Mammary epithelial cell (primary cell): ENCODE measurements around the gene ICOSLG.
"Not testable (repeated sequence)": the region's sequence is repeated elsewhere in the genome, so short reads cannot be mapped to it uniquely, and the experiment has no call there.

Experiments used
- CTCF ChIP-seq, 2 donors: IDR thresholded peaks in 1 of 2; conservative IDR thresholded peaks in 1 of 2; 2 replicates each; pipeline ENCODE4 v1.5.1; 2011 to 2012; ENCODE audit warnings: inconsistent platforms in 2 of 2, low read length in 2 of 2, mild to moderate bottlenecking in 2 of 2, control low read depth in 1 of 2, low read depth in 1 of 2; ENCODE audit not compliant: insufficient read depth in 1 of 2; ENCODE audit errors: extremely low read depth in 1 of 2
- EZH2 ChIP-seq: IDR thresholded peaks from 2 replicates; pipeline ENCODE4 v1.6.1; 2012; ENCODE audit warnings: low read length, inconsistent platforms, borderline replicate concordance

GRCh38 chr21:44229561-44229960 lies 11.2 kb downstream of the ICOSLG start:
- TF ChIP-seq CTCF (conservative IDR thresholded peaks at IDR 0.05 in 1 of 2, IDR thresholded peaks at IDR 0.05 in 1 of 2; ENCODE audit: extremely low read depth in 1 of 2, insufficient read depth in 1 of 2, low read depth in 1 of 2, low read length in 2 of 2); EZH2: not testable (repeated sequence)
